Measurements from ENCODE around the gene ANK3. TPM values are rescaled to one million over a fixed set of nuclear protein-coding genes. Genes with fewer than 3 reads are reported as not detected.
A peak's percentile ranks its signal among the peaks of the same experiment; 100 is the strongest.

ANK3 gene
- total and polyA plus RNA-seq, 2 experiments from 2014 or later = 46.5 to 85.2 TPM

- H3K4me1 Mint-ChIP-seq = peaks cover 15% of the 10 kb centered on the region
- TF ChIP-seq ZNF462 (CRISPR knock-in tag; IDR thresholded peaks at IDR 0.05) = no peak
- TF ChIP-seq POLR2AphosphoS5 (IDR thresholded peaks at IDR 0.05; ENCODE audit: low read depth) = no peak
- TF ChIP-seq ZNF331 (CRISPR knock-in tag; IDR thresholded peaks at IDR 0.05; ENCODE audit: low read depth) = no peak
- H3K36me3 Mint-ChIP-seq (ENCODE audit: low read depth) = no peaks in the 10 kb centered on the region
- no peaks in the 10 kb centered on the region for H3K27me3 ChIP-seq (ENCODE audit: insufficient read depth)
- no peak for DNase-seq (ENCODE audit: low spot score)
- H3F3A ChIP-seq (replicated peaks; ENCODE audit: low read depth) = no peaks in the 10 kb centered on the region
- no peaks in the 10 kb centered on the region for H3K36me3 ChIP-seq (ENCODE audit: insufficient read depth)
- no peak overlapping the region for H3K4me2 ChIP-seq
- no peak for ATAC-seq
- no peaks in the 10 kb centered on the region for H3K79me2 ChIP-seq (replicated peaks; ENCODE audit: insufficient read depth)
- no peak overlapping the region for H2AFZ ChIP-seq
- H3K4me3 ChIP-seq = no peak overlapping the region
- H3K4me3 Mint-ChIP-seq = no peak overlapping the region
- no peaks in the 10 kb centered on the region for H3K9me2 ChIP-seq (ENCODE audit: insufficient read depth)
- H3K27me3 Mint-ChIP-seq (ENCODE audit: insufficient read depth, low read depth, poor library complexity) = no peaks in the 10 kb centered on the region
- no peaks in the 10 kb centered on the region for H4K20me1 ChIP-seq (replicated peaks; ENCODE audit: insufficient read depth)
- no peaks in the 10 kb centered on the region for H3K9me3 Mint-ChIP-seq
- H3K27ac ChIP-seq (ENCODE audit: low read depth) = 0 out of 2 replicates have a peak overlapping the region, but pooled peaks have one; percentile 19
- peaks cover 8% of the 10 kb centered on the region; the same call in 1 of the 2 replicates for H3K4me1 ChIP-seq (ENCODE audit: insufficient read depth)
- H3K27ac Mint-ChIP-seq = no peak overlapping the region
Observed at GRCh38 chr10:60176925-60177324, 212.8 kb downstream of the ANK3 start.

- H3K79me2 ChIP-seq (replicated peaks; ENCODE audit: insufficient read depth) = no peaks in the 10 kb centered on the region
- H3K27ac Mint-ChIP-seq = no peak overlapping the region
- H3K27me3 ChIP-seq (ENCODE audit: insufficient read depth) = no peaks in the 10 kb centered on the region
- H3K27ac ChIP-seq (ENCODE audit: low read depth) = no peak overlapping the region; the same call in 1 of the 2 replicates
- H3K27me3 Mint-ChIP-seq (ENCODE audit: insufficient read depth, low read depth, poor library complexity) = no peaks in the 10 kb centered on the region
- H3K9me3 Mint-ChIP-seq = no peaks in the 10 kb centered on the region
- H3K4me2 ChIP-seq = no peak overlapping the region
- H3K4me1 Mint-ChIP-seq = peaks cover 15% of the 10 kb centered on the region
- DNase-seq (ENCODE audit: low spot score) (no peak), ATAC-seq (no peak)
- no peak overlapping the region for H2AFZ ChIP-seq
- no peak overlapping the region for H3K4me3 ChIP-seq
- no peaks in the 10 kb centered on the region for H3K36me3 Mint-ChIP-seq (ENCODE audit: low read depth)
- no peak overlapping the region for H3K4me3 Mint-ChIP-seq
- no peaks in the 10 kb centered on the region for H4K20me1 ChIP-seq (replicated peaks; ENCODE audit: insufficient read depth)
- H3K9me2 ChIP-seq (ENCODE audit: insufficient read depth) = no peaks in the 10 kb centered on the region
- H3K4me1 ChIP-seq (ENCODE audit: insufficient read depth) = peaks cover 8% of the 10 kb centered on the region; the same call in 1 of the 2 replicates
- H3F3A ChIP-seq (replicated peaks; ENCODE audit: low read depth) = no peaks in the 10 kb centered on the region
- H3K36me3 ChIP-seq (ENCODE audit: insufficient read depth) = no peaks in the 10 kb centered on the region
- TF ChIP-seq ZNF462 (CRISPR knock-in tag; IDR thresholded peaks at IDR 0.05) = no peak
- TF ChIP-seq, protein P1, sequence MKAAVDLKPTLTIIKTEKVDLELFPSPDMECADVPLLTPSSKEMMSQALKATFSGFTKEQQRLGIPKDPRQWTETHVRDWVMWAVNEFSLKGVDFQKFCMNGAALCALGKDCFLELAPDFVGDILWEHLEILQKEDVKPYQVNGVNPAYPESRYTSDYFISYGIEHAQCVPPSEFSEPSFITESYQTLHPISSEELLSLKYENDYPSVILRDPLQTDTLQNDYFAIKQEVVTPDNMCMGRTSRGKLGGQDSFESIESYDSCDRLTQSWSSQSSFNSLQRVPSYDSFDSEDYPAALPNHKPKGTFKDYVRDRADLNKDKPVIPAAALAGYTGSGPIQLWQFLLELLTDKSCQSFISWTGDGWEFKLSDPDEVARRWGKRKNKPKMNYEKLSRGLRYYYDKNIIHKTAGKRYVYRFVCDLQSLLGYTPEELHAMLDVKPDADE (IDR thresholded peaks at IDR 0.05) = no peak
Observed at GRCh38 chr10:60175441-60175971, 214.2 kb downstream of the ANK3 start.

All from GM23338 (cell line).